ENCODE data around the gene ARHGEF3. TPM values are rescaled to one million over a fixed set of nuclear protein-coding genes. Genes with fewer than 3 reads are reported as not detected.

ARHGEF3 gene
- total and polyA plus RNA-seq, 2 donors (not counting 3 experiments of a cell fraction or from before 2014, with no cell fraction given): 6.7 to 16.3 TPM

DNA sequence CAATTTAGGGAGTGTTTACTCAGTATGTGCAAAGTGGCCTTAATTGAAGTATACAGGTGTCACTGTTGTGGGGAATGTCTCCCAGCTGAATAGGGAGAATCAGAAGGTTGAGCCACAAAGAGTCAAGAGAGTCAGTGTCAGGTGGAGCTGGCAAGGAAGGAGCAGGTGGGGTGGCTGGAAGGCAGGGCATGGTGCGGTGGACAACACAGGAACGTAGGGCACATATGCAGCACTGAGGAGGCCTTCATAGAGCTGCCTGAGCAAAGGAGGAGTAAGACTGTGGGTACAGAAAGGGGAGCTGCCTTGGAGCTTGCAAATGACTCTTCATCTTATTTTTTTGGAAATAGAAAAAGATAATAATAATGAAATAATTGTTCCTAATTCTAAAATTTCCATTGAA, 20.0 kb downstream of the ARHGEF3 start:
- FAIRE-seq (no peak), DNase-seq (ENCODE audit: low read depth, low spot score) (no peak)
- dilution Hi-C loops (cut with MboI; ENCODE audit: extremely low pct_ligation_motif_present, low sequenced_read_pairs): no loop called here
- Histone ChIP-seq H3K9me1 (replicated peaks; ENCODE audit: control insufficient read depth, extremely low read depth, insufficient read depth, low read length) (no peaks in the 10 kb centered on the region), H3K4me2 (ENCODE audit: insufficient read depth, low read length) (no peak overlapping the region), H3K4me3 (replicated peaks in 1 of 3; ENCODE audit: insufficient read depth in 1 of 3, low read depth in 1 of 3, low read length in 3 of 3) (no peak overlapping the region), H2AFZ (ENCODE audit: low read depth, low read length) (no peak overlapping the region), H3K79me2 (ENCODE audit: control insufficient read depth, insufficient read depth, low read length) (no peaks in the 10 kb centered on the region), H3K4me1 (ENCODE audit: control insufficient read depth, extremely low read depth, insufficient read depth, low read length) (peaks cover 21% of the 10 kb centered on the region), H3K36me3 (ENCODE audit: control insufficient read depth in 2 of 2, extremely low read depth in 1 of 2, insufficient read depth in 2 of 2, low read length in 2 of 2) (no peaks in the 10 kb centered on the region), H4K20me1 (replicated peaks; ENCODE audit: control insufficient read depth, extremely low read depth, insufficient read depth, low read length) (no peaks in the 10 kb centered on the region), H3K27me3 (ENCODE audit: control insufficient read depth in 2 of 2, insufficient read depth in 2 of 2, low read length in 2 of 2) (no peaks in the 10 kb centered on the region), H3K9ac (replicated peaks; ENCODE audit: extremely low read depth, insufficient read depth, low read length) (no peak overlapping the region), H3K27ac (ENCODE audit: insufficient read depth, low read depth, low read length) (no peak overlapping the region), H3K9me3 (replicated peaks; ENCODE audit: control insufficient read depth, insufficient read depth, low read length) (no peaks in the 10 kb centered on the region)
- no TSS peak for BruUV-seq (replicated peaks)
- intact Hi-C loops (cut with micrococcal nuclease): no loop called here
- CTCF ChIA-PET: interaction anchor here (1.2 to 4.6 kb wide), 3 partner anchors 11 to 207 kb away, joined by 4 to 50 read pairs (median 6); partner anchors contain the start of gene ARHGEF3
- TF ChIP-seq POLR2A (IDR thresholded peaks at IDR 0.05; ENCODE audit: low read depth, low read length) (no peak), MYC (IDR thresholded peaks at IDR 0.05; ENCODE audit: low read depth, low read length) (no peak), GATA2 (IDR thresholded peaks at IDR 0.05; ENCODE audit: insufficient read depth, insufficient read length, low read depth, low read length) (no peak), FOS (IDR thresholded peaks at IDR 0.05; ENCODE audit: borderline replicate concordance, insufficient read depth, low read length) (no peak)
- TF ChIP-seq, protein P1, sequence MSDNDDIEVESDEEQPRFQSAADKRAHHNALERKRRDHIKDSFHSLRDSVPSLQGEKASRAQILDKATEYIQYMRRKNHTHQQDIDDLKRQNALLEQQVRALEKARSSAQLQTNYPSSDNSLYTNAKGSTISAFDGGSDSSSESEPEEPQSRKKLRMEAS (IDR thresholded peaks at IDR 0.05; ENCODE audit: insufficient read depth, insufficient read length): no peak
- TF ChIP-seq, protein P2, sequence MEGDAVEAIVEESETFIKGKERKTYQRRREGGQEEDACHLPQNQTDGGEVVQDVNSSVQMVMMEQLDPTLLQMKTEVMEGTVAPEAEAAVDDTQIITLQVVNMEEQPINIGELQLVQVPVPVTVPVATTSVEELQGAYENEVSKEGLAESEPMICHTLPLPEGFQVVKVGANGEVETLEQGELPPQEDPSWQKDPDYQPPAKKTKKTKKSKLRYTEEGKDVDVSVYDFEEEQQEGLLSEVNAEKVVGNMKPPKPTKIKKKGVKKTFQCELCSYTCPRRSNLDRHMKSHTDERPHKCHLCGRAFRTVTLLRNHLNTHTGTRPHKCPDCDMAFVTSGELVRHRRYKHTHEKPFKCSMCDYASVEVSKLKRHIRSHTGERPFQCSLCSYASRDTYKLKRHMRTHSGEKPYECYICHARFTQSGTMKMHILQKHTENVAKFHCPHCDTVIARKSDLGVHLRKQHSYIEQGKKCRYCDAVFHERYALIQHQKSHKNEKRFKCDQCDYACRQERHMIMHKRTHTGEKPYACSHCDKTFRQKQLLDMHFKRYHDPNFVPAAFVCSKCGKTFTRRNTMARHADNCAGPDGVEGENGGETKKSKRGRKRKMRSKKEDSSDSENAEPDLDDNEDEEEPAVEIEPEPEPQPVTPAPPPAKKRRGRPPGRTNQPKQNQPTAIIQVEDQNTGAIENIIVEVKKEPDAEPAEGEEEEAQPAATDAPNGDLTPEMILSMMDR (IDR thresholded peaks at IDR 0.05; ENCODE audit: extremely low read depth in 1 of 2, insufficient read depth in 1 of 2, low read depth in 1 of 2, low read length in 2 of 2): no peak
- POLR2A ChIA-PET: no interaction called here

DNA sequence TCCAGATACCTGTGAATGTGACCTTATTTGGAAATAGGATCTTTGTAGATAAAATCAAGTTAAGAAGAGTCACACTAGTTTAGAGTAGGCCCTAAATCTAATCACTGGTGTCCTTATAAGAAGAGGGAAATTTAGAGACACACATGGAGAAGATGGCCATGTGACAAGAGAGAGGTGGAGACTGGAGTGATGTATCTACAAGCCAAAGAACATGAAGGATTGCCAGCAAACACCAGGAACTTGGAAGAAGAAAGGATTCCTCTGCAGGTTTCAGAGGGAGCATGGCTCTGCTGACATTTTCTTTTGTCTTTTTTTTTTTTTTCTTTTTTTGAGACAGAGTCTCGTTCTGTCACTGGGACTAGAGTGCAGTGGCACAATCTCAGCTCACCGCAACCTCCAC, 20.8 kb downstream of the ARHGEF3 start:
- H3K4me1 ChIP-seq (ENCODE audit: control insufficient read depth, extremely low read depth, insufficient read depth, low read length): peaks cover 21% of the 10 kb centered on the region
- H3K9me1 ChIP-seq (replicated peaks; ENCODE audit: control insufficient read depth, extremely low read depth, insufficient read depth, low read length): no peaks in the 10 kb centered on the region
- CTCF ChIA-PET: no interaction called here
- H3K27me3 ChIP-seq (ENCODE audit: control insufficient read depth in 2 of 2, insufficient read depth in 2 of 2, low read length in 2 of 2): no peaks in the 10 kb centered on the region
- no peak overlapping the region for H3K27ac ChIP-seq (ENCODE audit: insufficient read depth, low read depth, low read length)
- TF ChIP-seq POLR2A (IDR thresholded peaks at IDR 0.05; ENCODE audit: low read depth, low read length): no peak
- TF ChIP-seq EZH2 (IDR thresholded peaks at IDR 0.05; ENCODE audit: borderline replicate concordance, low read depth, low read length, severe bottlenecking): no peak
- TF ChIP-seq POLR2AphosphoS5 (IDR thresholded peaks at IDR 0.05; ENCODE audit: insufficient read depth, low read depth, low read length): no peak
- TF ChIP-seq, protein P2 (IDR thresholded peaks at IDR 0.05; ENCODE audit: extremely low read depth in 1 of 2, insufficient read depth in 1 of 2, low read depth in 1 of 2, low read length in 2 of 2): no peak
- no peak for TF ChIP-seq JUN (IDR thresholded peaks at IDR 0.05; ENCODE audit: borderline replicate concordance, insufficient read depth, insufficient read length, low read depth)
- TF ChIP-seq GATA2 (IDR thresholded peaks at IDR 0.05; ENCODE audit: insufficient read depth, insufficient read length, low read depth, low read length): no peak
- TF ChIP-seq, protein P1 (IDR thresholded peaks at IDR 0.05; ENCODE audit: insufficient read depth, insufficient read length): no peak
- no peak for TF ChIP-seq FOS (IDR thresholded peaks at IDR 0.05; ENCODE audit: borderline replicate concordance, insufficient read depth, low read length)
- no peak for TF ChIP-seq MYC (IDR thresholded peaks at IDR 0.05; ENCODE audit: low read depth, low read length)
- dilution Hi-C loops (cut with MboI; ENCODE audit: extremely low pct_ligation_motif_present, low sequenced_read_pairs): no loop called here
- no peaks in the 10 kb centered on the region for H3K79me2 ChIP-seq (ENCODE audit: control insufficient read depth, insufficient read depth, low read length)
- H4K20me1 ChIP-seq (replicated peaks; ENCODE audit: control insufficient read depth, extremely low read depth, insufficient read depth, low read length): no peaks in the 10 kb centered on the region
- no peak overlapping the region for H3K4me2 ChIP-seq (ENCODE audit: insufficient read depth, low read length)
- FAIRE-seq (no peak), DNase-seq (ENCODE audit: low read depth, low spot score) (no peak)
- no peak overlapping the region for H3K9ac ChIP-seq (replicated peaks; ENCODE audit: extremely low read depth, insufficient read depth, low read length)
- no TSS peak for BruUV-seq (replicated peaks)
- H3K36me3 ChIP-seq (ENCODE audit: control insufficient read depth in 2 of 2, extremely low read depth in 1 of 2, insufficient read depth in 2 of 2, low read length in 2 of 2): no peaks in the 10 kb centered on the region
- POLR2A ChIA-PET: no interaction called here
- no peak overlapping the region for H3K4me3 ChIP-seq (replicated peaks in 1 of 3; ENCODE audit: insufficient read depth in 1 of 3, low read depth in 1 of 3, low read length in 3 of 3)
- H3K9me3 ChIP-seq (replicated peaks; ENCODE audit: control insufficient read depth, insufficient read depth, low read length): no peaks in the 10 kb centered on the region
- intact Hi-C loops (cut with micrococcal nuclease): no loop called here
- no peak overlapping the region for H2AFZ ChIP-seq (ENCODE audit: low read depth, low read length)

Measured in endothelial cell of umbilical vein (primary cell).